ENCODE measurements around the gene APH1A. TPM values are rescaled to one million over a fixed set of nuclear protein-coding genes. Genes with fewer than 3 reads are reported as not detected.

The APH1A gene
- total RNA-seq, 1 donor from 2014 or later = 145 TPM

GRCh38 chr1:150280138-150280707, 11.4 kb upstream of the APH1A start:
- no peaks in the 10 kb centered on the region for H3K36me3 Mint-ChIP-seq (ENCODE audit: low read depth)
- peaks cover 16% of the 10 kb centered on the region for H3K27me3 Mint-ChIP-seq (ENCODE audit: low read depth)
- peak overlapping the region; percentile 14 for H3K27ac Mint-ChIP-seq (ENCODE audit: unreplicated experiment)
- no peak overlapping the region for H3K4me3 Mint-ChIP-seq
- DNase-seq (ENCODE audit: low read depth, low spot score) = no peak
- H3K4me1 Mint-ChIP-seq = peaks cover 27% of the 10 kb centered on the region
- H3K9me3 Mint-ChIP-seq = peaks cover 3% of the 10 kb centered on the region
- TF ChIP-seq, protein P1, sequence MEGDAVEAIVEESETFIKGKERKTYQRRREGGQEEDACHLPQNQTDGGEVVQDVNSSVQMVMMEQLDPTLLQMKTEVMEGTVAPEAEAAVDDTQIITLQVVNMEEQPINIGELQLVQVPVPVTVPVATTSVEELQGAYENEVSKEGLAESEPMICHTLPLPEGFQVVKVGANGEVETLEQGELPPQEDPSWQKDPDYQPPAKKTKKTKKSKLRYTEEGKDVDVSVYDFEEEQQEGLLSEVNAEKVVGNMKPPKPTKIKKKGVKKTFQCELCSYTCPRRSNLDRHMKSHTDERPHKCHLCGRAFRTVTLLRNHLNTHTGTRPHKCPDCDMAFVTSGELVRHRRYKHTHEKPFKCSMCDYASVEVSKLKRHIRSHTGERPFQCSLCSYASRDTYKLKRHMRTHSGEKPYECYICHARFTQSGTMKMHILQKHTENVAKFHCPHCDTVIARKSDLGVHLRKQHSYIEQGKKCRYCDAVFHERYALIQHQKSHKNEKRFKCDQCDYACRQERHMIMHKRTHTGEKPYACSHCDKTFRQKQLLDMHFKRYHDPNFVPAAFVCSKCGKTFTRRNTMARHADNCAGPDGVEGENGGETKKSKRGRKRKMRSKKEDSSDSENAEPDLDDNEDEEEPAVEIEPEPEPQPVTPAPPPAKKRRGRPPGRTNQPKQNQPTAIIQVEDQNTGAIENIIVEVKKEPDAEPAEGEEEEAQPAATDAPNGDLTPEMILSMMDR (conservative IDR thresholded peaks at IDR 0.05) = no peak

DNA sequence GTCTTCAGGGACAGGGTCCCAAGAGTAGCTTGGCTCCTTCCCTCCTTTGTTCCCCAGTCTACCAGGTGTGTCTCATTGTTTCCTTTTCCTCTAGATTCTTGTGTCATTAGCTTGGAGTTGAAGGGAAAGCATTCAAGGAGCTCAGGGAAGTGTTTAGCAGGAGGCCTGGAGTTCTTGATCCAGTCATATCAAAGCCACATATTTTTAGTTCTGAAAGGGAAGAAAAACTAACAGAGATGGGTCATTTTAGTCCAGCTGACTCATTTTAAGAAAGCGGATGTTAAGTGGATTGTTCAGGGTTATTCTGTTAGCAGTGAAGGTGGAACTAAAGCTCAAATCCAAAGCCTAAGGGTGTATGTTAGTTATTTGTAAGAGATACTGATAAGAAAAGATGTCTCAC, 4.5 kb upstream of the APH1A start:
- Mint-ChIP-seq H3K27me3 (ENCODE audit: low read depth) (no peaks in the 10 kb centered on the region), H3K4me3 (peak overlapping the region; percentile 83), H3K4me1 (peaks cover 34% of the 10 kb centered on the region), H3K36me3 (ENCODE audit: low read depth) (no peaks in the 10 kb centered on the region), H3K9me3 (no peaks in the 10 kb centered on the region), H3K27ac (ENCODE audit: unreplicated experiment) (no peak overlapping the region)
- TF ChIP-seq, protein P1 (conservative IDR thresholded peaks at IDR 0.05) = no peak
- no peak for DNase-seq (ENCODE audit: low read depth, low spot score)

GRCh38 chr1:150271291-150271959, 2.6 kb upstream of the APH1A start:
- peaks cover 51% of the 10 kb centered on the region for H3K4me1 Mint-ChIP-seq
- TF ChIP-seq, protein P1 (conservative IDR thresholded peaks at IDR 0.05) = no peak
- H3K27me3 Mint-ChIP-seq (ENCODE audit: low read depth) = no peaks in the 10 kb centered on the region
- DNase-seq (ENCODE audit: low read depth, low spot score) = no peak
- H3K9me3 Mint-ChIP-seq = no peaks in the 10 kb centered on the region
- peak overlapping the region; percentile 16 for H3K4me3 Mint-ChIP-seq
- no peaks in the 10 kb centered on the region for H3K36me3 Mint-ChIP-seq (ENCODE audit: low read depth)
- H3K27ac Mint-ChIP-seq (ENCODE audit: unreplicated experiment) = no peak overlapping the region

DNA sequence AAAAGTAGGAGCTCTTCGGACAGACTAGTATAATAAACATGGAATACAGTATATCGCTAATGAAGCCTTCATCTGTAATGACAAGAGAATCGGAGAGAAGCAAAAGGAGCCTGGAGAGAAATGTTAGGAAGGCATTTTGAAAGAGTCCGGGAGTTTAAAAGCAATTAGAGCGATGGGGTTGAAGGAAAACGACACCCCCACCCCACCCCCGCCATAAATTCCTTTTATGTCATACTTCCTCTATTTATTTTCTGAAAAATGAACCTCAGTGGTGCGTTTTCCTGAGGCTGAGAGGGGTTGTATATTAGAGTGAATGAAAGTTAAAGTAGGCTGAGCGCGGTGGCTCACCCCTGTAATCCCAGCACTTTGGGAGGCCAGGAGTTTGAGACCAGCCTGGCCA, 635 bp upstream of the APH1A start:
- DNase-seq (ENCODE audit: low read depth, low spot score) = no peak
- peak overlapping the region; percentile 98 for H3K27ac Mint-ChIP-seq (ENCODE audit: unreplicated experiment)
- no peaks in the 10 kb centered on the region for H3K27me3 Mint-ChIP-seq (ENCODE audit: low read depth)
- H3K36me3 Mint-ChIP-seq (ENCODE audit: low read depth) = no peaks in the 10 kb centered on the region
- H3K9me3 Mint-ChIP-seq = no peaks in the 10 kb centered on the region
- H3K4me3 Mint-ChIP-seq = peak overlapping the region; percentile 97
- TF ChIP-seq, protein P1 (conservative IDR thresholded peaks at IDR 0.05) = no peak
- peaks cover 51% of the 10 kb centered on the region for H3K4me1 Mint-ChIP-seq

DNA sequence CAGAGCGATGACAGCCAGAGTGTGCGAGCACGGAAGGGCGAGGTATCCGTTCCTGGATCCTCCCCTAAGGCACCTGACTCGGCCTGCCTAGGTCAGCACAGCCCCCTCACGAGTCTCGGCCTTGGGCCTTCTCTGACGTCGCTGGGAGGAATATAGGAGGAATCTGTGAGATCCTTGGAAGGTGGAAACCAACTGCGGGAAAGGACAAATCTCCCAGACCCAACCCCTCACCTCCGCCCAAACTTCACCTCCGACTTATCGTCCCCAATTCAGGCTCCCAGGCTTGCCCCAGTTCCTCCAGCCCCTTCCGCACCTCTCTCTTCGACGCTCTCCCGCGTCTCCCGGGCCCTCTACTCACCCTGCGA, 494 bp downstream of the APH1A start:
- TF ChIP-seq, protein P1 (conservative IDR thresholded peaks at IDR 0.05) = no peak
- DNase-seq (ENCODE audit: low read depth, low spot score) = no peak
- peak overlapping the region; percentile 97 for H3K27ac Mint-ChIP-seq (ENCODE audit: unreplicated experiment)
- H3K9me3 Mint-ChIP-seq = no peaks in the 10 kb centered on the region
- H3K4me1 Mint-ChIP-seq = peaks cover 45% of the 10 kb centered on the region
- H3K4me3 Mint-ChIP-seq = peak overlapping the region; percentile 97
- no peaks in the 10 kb centered on the region for H3K27me3 Mint-ChIP-seq (ENCODE audit: low read depth)
- no peaks in the 10 kb centered on the region for H3K36me3 Mint-ChIP-seq (ENCODE audit: low read depth)

Measured in neural crest cell (in vitro differentiated cells).